Measurements from ENCODE around the gene MYO1B. TPM values are rescaled to one million over a fixed set of nuclear protein-coding genes. Genes with fewer than 3 reads are reported as not detected.

The MYO1B gene
- total RNA-seq, 2 donors from 2014 or later: 2.4 to 28.5 TPM

DNA sequence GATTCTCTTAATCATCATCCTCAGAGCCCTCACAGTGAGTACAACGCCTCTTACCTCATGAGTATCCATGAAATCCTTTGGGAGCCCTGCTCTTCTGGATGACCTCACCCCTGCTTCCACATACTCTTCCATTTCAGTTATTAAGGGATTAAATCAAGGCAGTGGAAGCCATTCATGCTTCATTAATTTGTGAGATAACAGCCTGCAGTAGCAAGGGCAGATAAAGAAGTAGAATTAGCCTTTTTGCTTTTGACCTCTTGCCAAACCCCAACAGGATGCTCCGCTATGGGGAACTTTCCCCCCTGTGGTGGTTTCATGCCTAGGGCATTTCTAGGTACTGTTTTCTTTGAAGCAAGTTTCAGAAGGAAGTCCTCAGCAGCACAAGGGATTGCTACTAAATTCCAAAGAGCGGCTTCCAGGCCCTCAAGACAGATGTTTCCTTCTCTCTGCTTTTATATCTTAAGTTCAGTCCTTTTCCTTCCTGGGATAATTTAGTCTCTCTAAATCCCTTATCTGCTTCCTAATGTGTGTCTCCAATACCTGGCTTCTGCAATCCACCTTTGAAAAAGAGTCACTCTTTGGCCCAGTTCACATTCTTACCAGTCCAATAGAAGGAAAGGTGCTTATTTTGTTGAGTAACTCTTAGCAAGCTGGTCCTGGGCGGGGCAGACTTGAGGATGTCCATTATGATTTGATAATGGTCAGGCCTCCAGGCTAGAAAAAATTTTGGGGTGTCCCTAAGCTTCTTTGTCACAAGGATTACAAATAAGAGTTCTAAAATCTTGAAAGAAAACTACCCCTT is 76.9 kb downstream of the MYO1B start:
- no peak overlapping the region for H3K4me3 Mint-ChIP-seq
- no peak overlapping the region for H3K27ac Mint-ChIP-seq
- peak; percentile 18 for ATAC-seq (replicated peaks)
- H3K27me3 Mint-ChIP-seq: peaks cover 9% of the 10 kb centered on the region
- H3K36me3 Mint-ChIP-seq (ENCODE audit: low read depth): no peaks in the 10 kb centered on the region
- H3K9me3 Mint-ChIP-seq: peaks cover 6% of the 10 kb centered on the region
- H3K4me1 Mint-ChIP-seq: peaks cover 11% of the 10 kb centered on the region

DNA sequence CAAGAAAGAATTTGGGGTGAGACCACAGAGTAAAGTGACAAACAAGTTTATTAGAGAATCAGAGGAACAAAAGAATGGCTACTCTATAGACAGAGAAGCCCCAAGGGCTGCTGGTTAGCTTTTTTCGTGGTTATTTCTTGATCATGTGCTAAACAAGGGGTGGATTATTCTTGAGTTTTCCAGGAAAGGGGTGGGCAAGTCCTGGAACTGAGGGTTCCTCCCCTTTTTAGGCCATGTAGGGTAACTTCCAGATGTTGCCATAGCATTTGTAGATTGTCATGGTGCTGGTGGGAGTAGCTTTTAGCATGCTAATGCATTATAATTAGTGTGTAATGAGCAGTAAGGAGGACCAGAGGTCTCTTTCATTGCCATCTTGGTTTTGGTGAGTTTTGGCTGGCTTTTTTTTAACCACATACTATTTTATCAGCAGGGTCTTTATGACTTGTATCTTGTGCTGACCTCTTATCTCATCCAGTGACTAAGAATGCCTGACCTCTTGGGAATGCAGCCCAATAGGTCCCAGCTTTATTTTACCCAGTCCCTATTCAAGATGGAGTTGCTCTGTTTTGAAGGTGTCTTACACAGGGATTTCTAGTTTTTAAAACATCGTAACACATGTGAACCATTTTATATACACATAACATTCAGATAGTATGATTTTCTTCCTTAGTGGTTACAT is 77.8 kb downstream of the MYO1B start:
- no peak for ATAC-seq (replicated peaks)

DNA sequence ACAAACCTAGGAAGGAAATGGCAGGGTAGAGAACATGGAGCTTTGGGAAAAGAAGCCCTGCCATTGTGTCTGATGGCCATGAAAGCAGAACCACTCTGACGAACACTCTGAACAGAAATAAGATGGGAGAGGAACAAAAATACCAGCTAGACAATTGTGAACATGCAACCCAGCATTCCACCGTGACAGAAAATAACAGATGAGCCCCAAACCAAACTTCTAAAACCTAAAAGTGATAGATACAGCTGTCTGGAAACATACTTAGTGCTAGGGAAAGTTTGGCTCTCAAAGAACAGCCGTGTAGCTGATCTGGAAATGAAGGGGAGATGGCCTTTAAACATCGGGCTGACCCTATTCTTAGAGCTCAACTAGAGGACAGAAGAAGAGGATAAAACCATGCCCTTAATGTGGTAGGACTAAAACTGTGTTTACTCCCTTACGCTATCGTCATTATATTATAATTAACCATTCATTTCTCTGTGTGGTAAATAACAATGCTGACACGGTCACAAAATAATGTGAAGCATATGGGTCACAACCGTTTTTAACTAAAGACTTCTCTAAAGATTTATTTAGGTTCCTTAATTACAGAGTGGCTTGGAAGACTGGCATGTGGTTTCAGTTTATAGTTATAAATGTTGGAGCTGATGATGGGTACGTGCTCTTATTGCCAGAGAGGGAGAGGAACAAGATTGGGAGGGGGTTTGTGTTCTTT is 80.6 kb downstream of the MYO1B start:
- H3K4me3 Mint-ChIP-seq: no peak overlapping the region
- H3K27me3 Mint-ChIP-seq: peaks cover 11% of the 10 kb centered on the region
- H3K9me3 Mint-ChIP-seq: peaks cover 6% of the 10 kb centered on the region
- no peaks in the 10 kb centered on the region for H3K36me3 Mint-ChIP-seq (ENCODE audit: low read depth)
- no peak overlapping the region for H3K27ac Mint-ChIP-seq
- no peak for ATAC-seq (replicated peaks)
- peaks cover 11% of the 10 kb centered on the region for H3K4me1 Mint-ChIP-seq

More for the DNA sequence above, 77.8 kb downstream of the MYO1B start:
- peaks cover 9% of the 10 kb centered on the region for H3K27me3 Mint-ChIP-seq
- peaks cover 6% of the 10 kb centered on the region for H3K9me3 Mint-ChIP-seq
- peaks cover 11% of the 10 kb centered on the region for H3K4me1 Mint-ChIP-seq
- H3K36me3 Mint-ChIP-seq (ENCODE audit: low read depth): no peaks in the 10 kb centered on the region
- no peak overlapping the region for H3K27ac Mint-ChIP-seq
- no peak overlapping the region for H3K4me3 Mint-ChIP-seq

- Mint-ChIP-seq H3K9me3 (peaks cover 6% of the 10 kb centered on the region), H3K4me1 (no peaks in the 10 kb centered on the region), H3K27ac (no peak overlapping the region), H3K36me3 (ENCODE audit: low read depth) (no peaks in the 10 kb centered on the region), H3K4me3 (no peak overlapping the region), H3K27me3 (peaks cover 9% of the 10 kb centered on the region)
- no peak for ATAC-seq (replicated peaks)
These were observed 82.3 kb downstream of the MYO1B start for GRCh38 chr2:191327484-191327883.

DNA sequence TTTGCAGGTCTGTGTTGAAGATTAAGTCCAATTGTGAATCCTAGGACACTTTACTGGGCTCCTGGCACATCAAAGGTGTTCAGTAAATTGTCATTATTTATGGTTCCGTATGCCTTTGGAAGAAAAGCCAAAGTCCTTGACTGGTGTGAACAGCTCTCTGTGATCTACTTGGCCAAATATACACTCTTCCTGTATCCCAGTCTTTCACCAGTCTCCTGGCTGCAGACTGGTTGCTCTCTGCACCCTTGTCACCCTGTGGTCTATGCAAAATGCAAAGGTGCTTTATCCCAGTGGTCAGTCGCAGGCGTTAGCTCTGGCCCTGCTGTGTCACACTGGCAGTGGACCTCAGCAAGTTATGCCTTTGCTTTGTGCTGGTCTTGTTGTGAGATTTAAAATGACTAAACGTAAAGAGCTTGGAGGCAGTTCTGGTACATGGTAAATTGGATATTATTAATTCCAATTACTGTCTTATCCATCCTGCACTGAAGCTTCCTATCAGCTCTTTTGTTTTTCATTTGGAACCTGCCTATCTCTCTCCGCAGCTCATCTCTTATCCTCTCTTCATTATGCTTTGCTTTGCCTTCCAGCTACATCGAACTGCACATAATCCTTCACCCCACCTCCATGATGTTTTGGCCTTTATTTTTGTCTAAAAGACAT is 83.1 kb downstream of the MYO1B start:
- H3K36me3 Mint-ChIP-seq (ENCODE audit: low read depth): no peaks in the 10 kb centered on the region
- peaks cover 6% of the 10 kb centered on the region for H3K9me3 Mint-ChIP-seq
- ATAC-seq (replicated peaks): no peak
- no peaks in the 10 kb centered on the region for H3K4me1 Mint-ChIP-seq
- H3K4me3 Mint-ChIP-seq: no peak overlapping the region
- H3K27ac Mint-ChIP-seq: no peak overlapping the region
- peaks cover 11% of the 10 kb centered on the region for H3K27me3 Mint-ChIP-seq

GRCh38 chr2:191329841-191330240 is 84.6 kb downstream of the MYO1B start:
- no peak for ATAC-seq (replicated peaks)
- peaks cover 15% of the 10 kb centered on the region for H3K27me3 Mint-ChIP-seq
- no peaks in the 10 kb centered on the region for H3K36me3 Mint-ChIP-seq (ENCODE audit: low read depth)
- no peaks in the 10 kb centered on the region for H3K4me1 Mint-ChIP-seq
- H3K27ac Mint-ChIP-seq: no peak overlapping the region
- no peak overlapping the region for H3K4me3 Mint-ChIP-seq
- no peaks in the 10 kb centered on the region for H3K9me3 Mint-ChIP-seq

DNA sequence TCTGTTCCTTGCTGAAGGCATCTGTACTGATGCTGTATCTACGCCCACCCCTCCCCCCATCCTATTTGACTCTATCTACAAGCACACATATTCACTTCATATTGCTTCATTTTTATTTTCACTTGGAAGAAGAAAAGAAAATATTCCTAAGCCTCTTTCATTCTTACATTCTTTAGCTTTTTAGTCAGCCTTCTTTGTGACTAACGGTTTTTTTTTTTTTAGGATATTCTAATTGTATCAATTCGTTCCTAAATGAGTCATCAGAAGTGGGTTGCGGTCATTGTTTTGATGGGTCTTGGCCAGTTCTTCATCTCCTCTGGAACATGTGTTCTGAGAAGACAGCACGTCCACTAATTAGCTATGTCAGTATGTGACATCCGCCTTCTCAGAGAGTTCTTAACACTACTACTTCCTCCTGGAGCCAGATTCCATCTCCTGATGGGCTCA is 88.7 kb downstream of the MYO1B start:
- no peaks in the 10 kb centered on the region for H3K9me3 Mint-ChIP-seq
- H3K27ac Mint-ChIP-seq: no peak overlapping the region
- peak; percentile 28 for ATAC-seq (replicated peaks)
- H3K36me3 Mint-ChIP-seq (ENCODE audit: low read depth): no peaks in the 10 kb centered on the region
- no peaks in the 10 kb centered on the region for H3K4me1 Mint-ChIP-seq
- H3K27me3 Mint-ChIP-seq: peaks cover 6% of the 10 kb centered on the region
- no peak overlapping the region for H3K4me3 Mint-ChIP-seq

- Mint-ChIP-seq H3K4me1 (no peaks in the 10 kb centered on the region), H3K36me3 (ENCODE audit: low read depth) (no peaks in the 10 kb centered on the region), H3K9me3 (no peaks in the 10 kb centered on the region), H3K4me3 (no peak overlapping the region), H3K27me3 (peaks cover 6% of the 10 kb centered on the region), H3K27ac (no peak overlapping the region)
- no peak for ATAC-seq (replicated peaks)
These were observed 90.8 kb downstream of the MYO1B start for GRCh38 chr2:191335875-191336464.

- no peaks in the 10 kb centered on the region for H3K27me3 Mint-ChIP-seq
- H3K4me3 Mint-ChIP-seq: no peak overlapping the region
- H3K36me3 Mint-ChIP-seq (ENCODE audit: low read depth): no peaks in the 10 kb centered on the region
- H3K27ac Mint-ChIP-seq: no peak overlapping the region
- H3K9me3 Mint-ChIP-seq: no peaks in the 10 kb centered on the region
- ATAC-seq (replicated peaks): no peak
- no peaks in the 10 kb centered on the region for H3K4me1 Mint-ChIP-seq
These were observed 96.2 kb downstream of the MYO1B start for GRCh38 chr2:191341436-191341835.

- Mint-ChIP-seq H3K4me1 (no peaks in the 10 kb centered on the region), H3K27ac (no peak overlapping the region), H3K27me3 (no peaks in the 10 kb centered on the region), H3K36me3 (ENCODE audit: low read depth) (no peaks in the 10 kb centered on the region), H3K4me3 (no peak overlapping the region), H3K9me3 (no peaks in the 10 kb centered on the region)
- no peak for ATAC-seq (replicated peaks)
These were observed 98.7 kb downstream of the MYO1B start for GRCh38 chr2:191343796-191344338.

DNA sequence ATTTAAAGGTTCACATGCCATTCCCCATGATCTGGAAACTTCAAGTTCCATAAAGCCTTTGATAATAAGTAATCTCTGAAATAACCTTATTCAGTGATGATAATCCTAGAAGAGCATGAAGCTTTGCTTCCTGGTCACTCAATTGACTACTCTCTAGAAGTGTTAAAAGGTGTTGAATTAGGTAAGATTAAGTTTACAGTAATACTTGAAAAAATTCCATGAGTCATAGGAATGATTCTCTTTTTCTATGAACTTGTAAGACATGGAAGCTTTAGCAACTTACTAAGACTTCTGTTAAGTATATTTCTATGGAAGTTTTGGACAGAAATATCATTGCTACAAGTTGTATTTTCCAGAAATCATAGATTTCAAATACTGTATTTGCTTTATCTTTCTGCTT is 100.6 kb downstream of the MYO1B start:
- Mint-ChIP-seq H3K9me3 (no peaks in the 10 kb centered on the region), H3K27ac (no peak overlapping the region), H3K36me3 (ENCODE audit: low read depth) (no peaks in the 10 kb centered on the region), H3K4me1 (no peaks in the 10 kb centered on the region), H3K27me3 (no peaks in the 10 kb centered on the region), H3K4me3 (no peak overlapping the region)
- ATAC-seq (replicated peaks): no peak

DNA sequence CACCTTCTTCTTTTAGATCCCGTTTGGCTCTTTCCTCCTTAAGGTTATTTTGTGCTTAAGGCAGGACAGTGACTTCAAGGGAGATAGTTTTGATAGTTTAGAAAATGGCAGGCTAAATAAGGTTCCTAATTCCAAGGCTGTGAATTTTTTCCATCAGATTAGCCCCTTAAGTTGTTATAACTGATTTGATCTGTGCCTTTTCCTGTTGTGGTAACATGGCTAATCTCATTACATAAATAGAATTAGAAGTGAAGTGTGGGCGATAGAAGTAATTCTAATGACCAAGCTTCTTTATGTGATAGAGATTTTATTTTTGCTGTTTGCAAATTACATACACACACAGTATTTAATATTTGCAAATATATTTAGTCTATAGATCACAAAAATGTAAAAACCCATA is 102.0 kb downstream of the MYO1B start:
- Mint-ChIP-seq H3K9me3 (no peaks in the 10 kb centered on the region), H3K36me3 (ENCODE audit: low read depth) (no peaks in the 10 kb centered on the region), H3K27ac (no peak overlapping the region), H3K4me1 (no peaks in the 10 kb centered on the region), H3K27me3 (no peaks in the 10 kb centered on the region), H3K4me3 (no peak overlapping the region)
- no peak for ATAC-seq (replicated peaks)

DNA sequence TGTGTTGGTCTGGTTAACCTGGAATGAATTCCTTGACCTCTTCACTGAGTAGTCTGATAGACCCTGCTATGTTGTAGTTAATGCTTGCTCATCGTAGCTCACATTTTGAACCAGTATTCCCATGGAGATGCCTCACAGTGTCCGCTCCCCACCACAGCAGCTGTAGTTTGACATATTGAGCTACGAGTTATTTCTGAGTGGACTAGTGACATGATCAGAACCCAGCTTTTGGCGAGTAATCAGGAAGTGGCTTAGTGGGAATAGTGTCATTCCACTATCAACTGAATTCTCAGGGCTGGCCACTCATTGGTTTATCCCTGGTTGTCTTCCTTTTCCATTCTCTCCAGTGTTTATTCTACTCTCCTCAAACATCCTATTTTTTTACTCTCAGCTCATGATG is 102.7 kb downstream of the MYO1B start:
- H3K9me3 Mint-ChIP-seq: no peaks in the 10 kb centered on the region
- H3K27ac Mint-ChIP-seq: no peak overlapping the region
- H3K27me3 Mint-ChIP-seq: no peaks in the 10 kb centered on the region
- no peaks in the 10 kb centered on the region for H3K36me3 Mint-ChIP-seq (ENCODE audit: low read depth)
- H3K4me1 Mint-ChIP-seq: no peaks in the 10 kb centered on the region
- no peak overlapping the region for H3K4me3 Mint-ChIP-seq
- ATAC-seq (replicated peaks): no peak

- Mint-ChIP-seq H3K36me3 (ENCODE audit: low read depth) (no peaks in the 10 kb centered on the region), H3K4me3 (no peak overlapping the region), H3K27ac (no peak overlapping the region), H3K9me3 (no peaks in the 10 kb centered on the region), H3K27me3 (peaks cover 4% of the 10 kb centered on the region), H3K4me1 (no peaks in the 10 kb centered on the region)
- ATAC-seq (replicated peaks): no peak
These were observed 104.8 kb downstream of the MYO1B start for GRCh38 chr2:191349990-191350389.
